HL-60 (cell line): ENCODE data around the gene CCAR1.
"Not testable (repeated sequence)": the region's sequence is repeated elsewhere in the genome, so short reads cannot be mapped to it uniquely, and the experiment has no call there.

Source experiments
- DNase-seq, 2 experiments: peaks; one replicate each; pipeline ENCODE4 v3.0.0-alpha.2; 2010 to 2020; ENCODE audit warnings: low read depth in 1 of 2, low spot score in 1 of 2
- H3K27ac ChIP-seq: fragments of 250-450 bp; sonication (Bioruptor Pico); replicated peaks from 2 replicates; pipeline ENCODE4 v1.5.1; 2020; ENCODE audit warnings: mild to moderate bottlenecking, moderate library complexity
- H3K27me3 ChIP-seq: fragments of 250-450 bp; sonication (Bioruptor Pico); 2 replicates; pipeline ENCODE4 v1.5.1; 2021; ENCODE audit warnings: mild to moderate bottlenecking, moderate library complexity; ENCODE audit not compliant: insufficient read depth, poor library complexity, severe bottlenecking
- H3K4me3 ChIP-seq: replicated peaks from 2 replicates; pipeline ENCODE4 v1.5.1; 2011; ENCODE audit warnings: mild to moderate bottlenecking, control low read depth, low read length; ENCODE audit not compliant: insufficient read depth
- GABPA ChIP-seq: IDR thresholded peaks from 2 replicates; pipeline ENCODE4 v1.6.1; 2012; ENCODE audit warnings: low read depth
- POLR2AphosphoS5 ChIP-seq: IDR thresholded peaks from 2 replicates; pipeline ENCODE4 v1.6.1; 2012; ENCODE audit warnings: low read depth
- SPI1 ChIP-seq: IDR thresholded peaks from 2 replicates; pipeline ENCODE4 v1.6.1; 2012; ENCODE audit warnings: low read depth, mild to moderate bottlenecking, borderline replicate concordance
- TF ChIP-seq, protein P1 (sequence below): IDR thresholded peaks from one replicate; pipeline ENCODE4 v1.5.1; 2011; ENCODE audit warnings: low read length, control low read depth, inconsistent platforms; ENCODE audit not compliant: insufficient read depth
- TF ChIP-seq, protein P2 (sequence below): IDR thresholded peaks from 2 replicates; pipeline ENCODE4 v1.6.1; 2012; ENCODE audit warnings: low read depth; ENCODE audit not compliant: insufficient replicate concordance

Gene CCAR1

DNA sequence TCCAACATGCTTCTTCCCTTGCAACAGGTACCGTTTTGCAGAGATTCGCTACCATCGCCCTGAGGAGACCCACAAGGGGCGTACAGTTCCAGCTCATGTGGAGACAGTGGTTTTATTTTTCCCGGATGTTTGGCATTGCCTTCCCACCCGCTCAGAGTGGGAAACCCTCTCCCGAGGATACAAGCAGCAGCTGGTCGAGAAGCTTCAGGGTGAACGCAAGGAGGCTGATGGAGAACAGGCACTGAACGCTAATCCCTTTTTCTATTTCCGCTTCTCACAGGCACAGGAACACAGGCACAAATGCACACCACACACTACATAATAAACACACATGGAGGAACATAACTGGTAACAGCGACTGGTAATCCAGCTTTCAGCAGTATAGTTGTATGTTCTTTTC, 35.2 kb downstream of the CCAR1 start:
- Histone ChIP-seq H3K27ac (no peak overlapping the region), H3K27me3 (no peaks in the 10 kb centered on the region), H3K4me3 (no peak overlapping the region)
- TF ChIP-seq, protein P1, sequence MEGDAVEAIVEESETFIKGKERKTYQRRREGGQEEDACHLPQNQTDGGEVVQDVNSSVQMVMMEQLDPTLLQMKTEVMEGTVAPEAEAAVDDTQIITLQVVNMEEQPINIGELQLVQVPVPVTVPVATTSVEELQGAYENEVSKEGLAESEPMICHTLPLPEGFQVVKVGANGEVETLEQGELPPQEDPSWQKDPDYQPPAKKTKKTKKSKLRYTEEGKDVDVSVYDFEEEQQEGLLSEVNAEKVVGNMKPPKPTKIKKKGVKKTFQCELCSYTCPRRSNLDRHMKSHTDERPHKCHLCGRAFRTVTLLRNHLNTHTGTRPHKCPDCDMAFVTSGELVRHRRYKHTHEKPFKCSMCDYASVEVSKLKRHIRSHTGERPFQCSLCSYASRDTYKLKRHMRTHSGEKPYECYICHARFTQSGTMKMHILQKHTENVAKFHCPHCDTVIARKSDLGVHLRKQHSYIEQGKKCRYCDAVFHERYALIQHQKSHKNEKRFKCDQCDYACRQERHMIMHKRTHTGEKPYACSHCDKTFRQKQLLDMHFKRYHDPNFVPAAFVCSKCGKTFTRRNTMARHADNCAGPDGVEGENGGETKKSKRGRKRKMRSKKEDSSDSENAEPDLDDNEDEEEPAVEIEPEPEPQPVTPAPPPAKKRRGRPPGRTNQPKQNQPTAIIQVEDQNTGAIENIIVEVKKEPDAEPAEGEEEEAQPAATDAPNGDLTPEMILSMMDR: no peak
- TF ChIP-seq SPI1 (no peak), GABPA (no peak)
- no peak for DNase-seq

DNA sequence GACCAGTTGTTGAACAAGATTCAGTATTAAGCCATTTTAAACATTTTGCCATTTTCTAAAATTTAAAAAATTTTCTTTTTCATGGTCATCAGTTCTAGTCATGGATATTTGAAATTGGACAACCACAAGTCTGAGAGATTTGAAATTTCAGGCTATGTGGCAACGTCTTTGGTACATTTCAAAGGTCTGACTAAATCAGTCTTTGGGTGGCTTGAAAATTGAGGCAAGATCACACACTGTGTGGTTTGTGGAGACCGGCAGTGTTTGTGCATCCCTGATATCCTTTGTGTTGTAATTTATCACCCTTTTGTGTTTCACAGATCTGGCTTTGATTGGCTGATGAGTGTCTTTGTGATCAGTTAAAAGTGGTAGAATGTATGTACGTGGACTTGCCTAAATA, 35.7 kb downstream of the CCAR1 start:
- TF ChIP-seq POLR2AphosphoS5: no peak
- TF ChIP-seq, protein P2, sequence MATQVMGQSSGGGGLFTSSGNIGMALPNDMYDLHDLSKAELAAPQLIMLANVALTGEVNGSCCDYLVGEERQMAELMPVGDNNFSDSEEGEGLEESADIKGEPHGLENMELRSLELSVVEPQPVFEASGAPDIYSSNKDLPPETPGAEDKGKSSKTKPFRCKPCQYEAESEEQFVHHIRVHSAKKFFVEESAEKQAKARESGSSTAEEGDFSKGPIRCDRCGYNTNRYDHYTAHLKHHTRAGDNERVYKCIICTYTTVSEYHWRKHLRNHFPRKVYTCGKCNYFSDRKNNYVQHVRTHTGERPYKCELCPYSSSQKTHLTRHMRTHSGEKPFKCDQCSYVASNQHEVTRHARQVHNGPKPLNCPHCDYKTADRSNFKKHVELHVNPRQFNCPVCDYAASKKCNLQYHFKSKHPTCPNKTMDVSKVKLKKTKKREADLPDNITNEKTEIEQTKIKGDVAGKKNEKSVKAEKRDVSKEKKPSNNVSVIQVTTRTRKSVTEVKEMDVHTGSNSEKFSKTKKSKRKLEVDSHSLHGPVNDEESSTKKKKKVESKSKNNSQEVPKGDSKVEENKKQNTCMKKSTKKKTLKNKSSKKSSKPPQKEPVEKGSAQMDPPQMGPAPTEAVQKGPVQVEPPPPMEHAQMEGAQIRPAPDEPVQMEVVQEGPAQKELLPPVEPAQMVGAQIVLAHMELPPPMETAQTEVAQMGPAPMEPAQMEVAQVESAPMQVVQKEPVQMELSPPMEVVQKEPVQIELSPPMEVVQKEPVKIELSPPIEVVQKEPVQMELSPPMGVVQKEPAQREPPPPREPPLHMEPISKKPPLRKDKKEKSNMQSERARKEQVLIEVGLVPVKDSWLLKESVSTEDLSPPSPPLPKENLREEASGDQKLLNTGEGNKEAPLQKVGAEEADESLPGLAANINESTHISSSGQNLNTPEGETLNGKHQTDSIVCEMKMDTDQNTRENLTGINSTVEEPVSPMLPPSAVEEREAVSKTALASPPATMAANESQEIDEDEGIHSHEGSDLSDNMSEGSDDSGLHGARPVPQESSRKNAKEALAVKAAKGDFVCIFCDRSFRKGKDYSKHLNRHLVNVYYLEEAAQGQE: no peak
- DNase-seq: no peak
- H3K27ac ChIP-seq: no peak overlapping the region
- no peak overlapping the region for H3K4me3 ChIP-seq
- H3K27me3 ChIP-seq: no peaks in the 10 kb centered on the region

DNA sequence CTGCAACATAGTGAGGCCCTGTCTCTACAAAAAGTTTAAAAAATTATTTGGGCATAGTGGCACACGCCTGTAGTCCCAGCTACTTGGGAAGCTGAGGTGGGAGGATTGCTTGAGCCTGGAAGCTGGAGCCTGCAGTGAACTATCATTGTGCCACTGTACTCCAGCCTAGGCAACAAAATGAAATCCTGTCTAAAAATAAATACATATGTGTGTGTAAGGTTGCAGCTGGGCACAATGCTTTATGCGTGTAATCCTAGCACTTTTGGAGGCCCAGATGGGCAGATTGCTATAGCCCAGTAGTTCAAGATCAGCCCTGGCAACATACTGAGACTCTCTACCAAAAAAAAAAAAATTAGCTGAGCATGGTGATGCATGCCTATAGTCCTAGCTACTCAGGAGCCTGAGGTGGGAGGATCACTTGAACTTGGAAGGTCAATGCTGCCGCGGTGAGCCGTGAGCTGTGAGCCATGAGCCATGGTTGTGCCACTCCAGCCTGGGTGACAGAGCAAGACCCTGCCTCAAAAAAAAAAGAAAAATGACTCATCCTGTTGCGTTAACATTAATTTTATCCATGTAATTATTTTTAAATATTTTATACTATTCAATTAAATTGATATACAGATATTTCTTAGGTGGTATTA, 38.3 kb downstream of the CCAR1 start:
- TF ChIP-seq GABPA (no peak), POLR2AphosphoS5 (no peak), SPI1 (no peak)
- TF ChIP-seq, protein P2: no peak
- TF ChIP-seq, protein P1: no peak
- H3K27ac ChIP-seq: no peak overlapping the region
- DNase-seq: no peak
- H3K27me3 ChIP-seq: no peaks in the 10 kb centered on the region
- H3K4me3 ChIP-seq: no peak overlapping the region

DNA sequence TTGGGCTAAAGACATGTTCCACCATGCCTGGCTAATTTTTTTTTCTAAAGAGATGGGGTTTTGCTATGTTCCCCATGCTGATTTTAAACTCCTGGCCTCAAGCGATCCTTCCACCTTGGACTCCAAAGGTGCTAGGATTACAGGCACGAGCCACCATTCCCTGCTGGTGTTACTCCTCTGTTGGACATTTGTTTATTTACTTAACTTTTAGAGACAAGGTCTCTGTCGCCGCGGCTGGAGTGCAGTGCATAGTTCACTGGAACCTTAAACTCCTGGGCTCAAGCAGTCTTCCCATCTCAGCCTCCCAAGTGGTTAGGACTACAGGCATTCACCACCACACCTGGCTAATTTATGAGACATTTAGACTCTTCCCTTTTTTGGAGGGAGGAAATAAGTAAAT, 38.9 kb downstream of the CCAR1 start:
- H3K27me3 ChIP-seq: no peaks in the 10 kb centered on the region
- H3K4me3 ChIP-seq: no peak overlapping the region
- no peak overlapping the region for H3K27ac ChIP-seq
- TF ChIP-seq, protein P2: no peak
- TF ChIP-seq SPI1 (no peak), POLR2AphosphoS5 (no peak), GABPA (no peak)
- TF ChIP-seq, protein P1: no peak
- DNase-seq: no peak

DNA sequence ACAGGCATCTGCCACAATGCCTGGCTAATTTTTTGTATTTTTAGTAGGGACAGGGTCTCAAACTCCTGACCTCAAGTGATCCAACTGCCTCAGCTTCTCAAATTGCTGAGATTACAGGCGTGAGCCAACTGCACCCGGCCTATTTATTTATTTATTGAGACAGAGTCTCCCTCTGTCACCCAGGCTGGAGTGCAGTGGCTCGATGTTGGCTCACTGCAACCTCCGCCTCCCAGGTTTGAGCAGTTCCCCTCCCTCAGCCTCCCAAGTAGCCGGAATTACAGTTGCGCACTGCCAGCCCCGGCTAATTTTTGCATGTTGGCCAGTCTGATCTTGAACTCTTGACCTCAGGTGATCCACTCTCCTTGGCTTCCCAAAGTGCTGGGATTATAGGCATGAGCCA, 46.4 kb downstream of the CCAR1 start:
- not testable (repeated sequence) for H3K4me3 ChIP-seq, H3K27me3 ChIP-seq, DNase-seq, H3K27ac ChIP-seq
